GM18951 (cell line): ENCODE measurements around the gene ZBTB40.

Experiments used
- POLR2A ChIP-seq: IDR thresholded peaks from 4 replicates; pipeline ENCODE4 v1.6.1; 2011; ENCODE audit warnings: mild to moderate bottlenecking; ENCODE audit not compliant: insufficient read length, insufficient read depth; ENCODE audit errors: extremely low read depth
- in situ Hi-C: fragments of 300-500 bp; cut with MboI; formaldehyde crosslinking; loops from one replicate; pipeline ENCODE4 v1.12.0; 2022; ENCODE audit warnings: low sequenced_read_pairs, mixed read lengths, inconsistent platforms; ENCODE audit not compliant: unreplicated experiment

The ZBTB40 gene

DNA sequence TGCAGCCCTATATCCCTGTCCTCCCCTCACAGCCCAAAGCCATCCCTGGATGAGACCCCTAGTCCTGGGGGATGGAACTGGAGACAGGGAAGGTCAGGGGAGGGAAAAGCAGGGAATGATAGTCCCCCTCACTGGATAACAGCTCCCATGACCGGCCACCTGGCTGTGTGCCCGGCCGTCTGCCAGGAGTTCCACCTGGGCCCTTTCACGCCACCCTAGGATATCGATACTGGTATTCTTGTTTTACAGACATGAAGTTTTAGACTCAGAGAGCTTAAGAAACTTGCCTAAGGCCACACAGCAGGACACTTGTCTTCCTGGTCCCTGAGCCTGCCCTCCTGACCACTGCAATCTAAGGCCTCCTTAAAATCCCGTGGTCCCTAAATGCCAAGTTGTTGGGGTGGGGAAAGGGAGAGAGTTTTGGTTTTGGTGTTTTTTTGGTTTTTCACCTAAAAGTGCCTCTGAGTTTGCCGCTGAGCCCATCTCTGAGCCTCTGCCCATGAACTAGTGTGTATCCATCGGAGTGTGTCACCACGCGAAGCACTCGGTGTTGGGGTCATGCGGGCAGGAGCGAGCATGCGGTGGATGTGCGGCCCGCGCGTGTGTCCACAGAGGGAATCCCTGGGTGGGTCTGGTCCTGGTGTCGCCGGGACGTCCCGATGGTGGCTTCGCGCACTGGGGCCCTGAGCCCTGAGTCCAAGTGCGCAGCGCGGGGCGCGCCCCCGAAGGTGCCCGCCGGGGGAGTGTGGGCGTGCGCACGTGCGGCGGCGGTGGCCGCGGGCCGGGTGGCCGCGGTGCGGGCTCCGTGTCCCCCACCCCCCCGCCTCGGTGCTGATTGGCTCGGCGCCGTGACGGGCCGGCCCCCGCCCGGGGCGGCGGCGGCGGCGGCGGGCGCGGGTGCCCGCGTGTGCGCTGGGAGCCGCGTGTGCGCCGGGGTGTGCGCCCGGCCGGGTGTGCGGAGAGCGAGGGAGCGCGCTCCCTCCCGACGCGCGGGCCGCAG is 111.2 kb downstream of the ZBTB40 start, which contains the start of gene EPHA8:
TSS of gene EPHA8 (plus strand) at position 906 of the 1,000 bp plus-strand sequence. CDS start 147 bp downstream, outside the sequence.
- no peak for TF ChIP-seq POLR2A
- in situ Hi-C loops, result no loop called here

DNA sequence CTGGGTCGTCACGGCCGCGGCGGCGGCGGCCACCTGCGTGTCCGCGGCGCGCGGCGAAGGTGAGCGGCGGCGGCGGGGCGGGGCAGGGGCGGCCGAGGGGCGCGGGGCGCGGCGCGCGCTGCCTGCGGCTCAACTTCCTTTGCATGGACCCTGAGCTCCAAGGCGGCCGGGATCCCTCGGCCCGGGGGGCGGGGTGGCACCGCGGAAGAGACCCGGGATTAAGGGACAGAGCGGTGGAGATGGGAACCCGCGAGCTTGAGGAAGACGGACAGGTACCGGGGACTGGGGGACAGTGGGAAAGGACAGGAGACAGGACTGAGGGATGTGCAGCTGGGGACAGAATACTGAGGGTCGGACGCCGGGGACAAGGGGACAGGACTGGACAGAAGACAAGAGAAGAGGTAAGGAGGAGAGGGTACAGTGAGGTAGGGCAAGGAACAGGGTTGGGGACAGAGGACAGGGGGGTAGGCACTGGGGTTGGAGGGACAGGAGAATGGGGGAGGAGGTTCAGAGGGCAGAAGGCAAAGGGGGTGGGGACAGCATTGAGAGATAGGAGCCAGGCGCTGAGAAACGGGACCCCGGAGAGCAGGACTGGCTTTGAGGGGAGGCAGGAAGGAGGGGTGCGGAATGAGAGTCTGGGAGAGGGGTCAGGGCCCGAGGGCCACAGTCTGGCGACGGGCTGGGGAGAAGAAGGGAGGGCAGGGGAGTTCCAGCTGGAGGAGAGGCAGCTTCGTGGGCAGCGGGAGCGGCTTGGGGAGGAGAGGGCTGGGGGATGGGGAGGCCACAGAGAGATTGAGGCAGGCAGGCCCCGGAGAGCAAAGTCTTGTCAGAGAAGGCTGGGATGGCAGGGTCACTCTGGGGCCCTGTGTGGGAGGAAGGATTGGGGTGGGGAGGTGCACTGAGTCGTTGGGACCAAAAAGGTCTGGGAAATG is 112.3 kb downstream of the ZBTB40 start:
- TF ChIP-seq POLR2A, result no peak
- in situ Hi-C loops, result no loop called here

DNA sequence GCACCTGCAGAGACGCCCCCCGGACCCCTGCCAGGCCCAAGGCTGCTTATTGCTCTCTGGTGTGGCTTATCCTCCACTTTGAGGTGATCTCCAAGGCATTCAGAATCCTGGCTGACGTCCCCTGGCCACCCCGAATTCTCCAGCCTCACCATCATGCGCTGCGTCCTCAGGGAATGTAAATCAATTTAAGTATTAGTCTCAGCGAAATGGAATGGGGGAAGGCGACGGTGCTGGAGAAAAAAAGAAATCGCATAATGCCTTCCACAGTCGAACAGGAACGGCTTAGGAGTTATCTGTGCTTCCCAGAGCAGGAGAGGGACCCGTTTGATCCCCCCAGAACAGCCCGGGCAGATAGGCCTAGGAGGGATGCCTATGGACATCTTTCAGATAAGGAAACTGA is 114.5 kb downstream of the ZBTB40 start:
- no peak for TF ChIP-seq POLR2A
- in situ Hi-C loops, result no loop called here

DNA sequence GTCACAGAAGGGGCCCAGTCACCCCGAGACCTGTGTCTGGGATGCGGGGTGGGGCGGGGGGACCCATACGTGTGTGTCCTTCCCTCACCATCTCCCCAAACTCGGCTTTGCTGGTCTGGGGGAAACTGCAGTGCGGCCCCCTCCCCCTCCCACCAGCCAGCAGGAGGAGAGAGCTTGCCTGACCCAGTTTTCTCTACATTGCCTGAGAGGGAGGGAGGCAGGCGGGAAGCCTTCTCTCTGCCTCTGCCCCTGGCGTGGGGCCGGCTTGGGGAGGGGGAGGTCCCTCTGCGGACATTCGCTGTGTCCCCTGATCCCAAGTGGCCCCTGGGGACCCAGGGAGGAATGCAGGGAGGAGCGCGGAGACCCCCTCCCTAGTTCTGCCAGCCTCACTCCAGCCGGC is 115.5 kb downstream of the ZBTB40 start:
- TF ChIP-seq POLR2A, result no peak
- in situ Hi-C loops, result no loop called here

DNA sequence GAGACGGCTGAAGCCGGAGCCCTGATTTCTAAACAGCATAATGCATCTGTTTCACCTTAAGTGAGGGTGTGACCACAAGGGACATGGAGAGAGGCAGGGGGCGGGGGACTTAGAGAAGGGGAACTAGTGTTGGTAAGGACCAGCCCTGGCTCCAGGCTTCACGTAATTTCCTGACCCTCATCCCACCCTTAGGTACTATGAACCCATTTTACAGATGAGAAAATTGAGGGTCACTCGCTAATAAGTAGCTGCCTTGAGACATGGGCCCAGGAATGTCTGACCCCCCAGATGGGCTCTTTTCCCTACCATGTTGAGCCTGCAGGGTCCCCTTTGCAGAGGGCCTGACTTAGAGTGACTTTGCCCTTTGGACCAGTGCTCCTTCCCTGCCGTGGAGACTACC is 116.3 kb downstream of the ZBTB40 start:
- in situ Hi-C loops, result no loop called here
- no peak for TF ChIP-seq POLR2A

DNA sequence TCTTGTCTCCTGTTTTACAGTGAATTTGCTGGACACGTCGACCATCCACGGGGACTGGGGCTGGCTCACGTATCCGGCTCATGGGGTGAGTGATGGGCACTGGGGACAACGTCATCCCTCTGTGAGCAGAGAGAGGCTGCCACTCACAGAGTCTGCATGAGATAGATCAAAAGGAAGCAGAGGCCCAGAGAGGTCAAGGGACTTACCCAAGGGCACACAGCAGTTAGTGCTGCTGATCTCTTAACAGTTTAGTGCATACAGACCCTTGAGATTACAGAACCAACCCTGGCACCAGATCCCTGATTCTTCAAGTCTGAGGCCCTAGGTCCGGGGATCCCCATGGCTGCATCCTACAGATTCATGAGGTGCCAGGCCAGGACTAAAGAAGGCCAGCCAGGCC is 117.6 kb downstream of the ZBTB40 start:
- no peak for TF ChIP-seq POLR2A

DNA sequence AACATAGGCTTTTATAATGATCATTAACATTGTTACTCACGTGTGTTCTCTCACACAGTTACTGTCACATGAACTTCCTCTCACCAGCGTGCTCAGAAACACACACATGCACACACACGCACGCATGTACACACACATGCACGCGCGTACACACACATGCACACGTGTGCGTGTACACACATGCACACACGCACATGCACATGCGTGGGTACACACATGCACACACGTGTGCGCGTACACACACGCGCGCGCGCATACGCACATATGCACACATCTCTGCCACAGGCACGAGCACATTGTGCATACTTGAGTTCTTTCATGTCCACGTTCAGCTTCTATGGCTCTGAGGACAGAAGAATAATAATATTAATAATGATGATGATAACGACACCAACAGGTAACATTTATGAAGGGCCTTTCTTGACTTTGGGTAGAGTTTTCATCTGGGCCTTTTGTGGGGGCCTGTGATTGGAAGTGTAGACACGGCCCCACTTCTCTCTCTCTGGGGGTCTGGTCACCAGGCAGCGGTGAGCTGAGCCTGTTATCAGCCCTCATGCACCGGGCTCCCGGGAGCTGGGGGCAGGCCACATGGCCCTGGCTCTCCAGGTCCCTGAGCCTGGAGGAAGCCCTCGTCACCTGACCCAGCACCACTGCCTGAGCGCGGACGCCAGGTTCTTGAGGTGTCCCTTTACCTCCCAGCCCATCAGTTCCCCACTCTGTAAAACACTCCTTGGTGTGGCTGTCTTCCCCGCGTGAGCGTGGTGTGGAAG is 118.7 kb downstream of the ZBTB40 start:
- TF ChIP-seq POLR2A, result no peak
- in situ Hi-C loops, result no loop called here

More for the DNA sequence above, 117.6 kb downstream of the ZBTB40 start:
- in situ Hi-C loops, result no loop called here

DNA sequence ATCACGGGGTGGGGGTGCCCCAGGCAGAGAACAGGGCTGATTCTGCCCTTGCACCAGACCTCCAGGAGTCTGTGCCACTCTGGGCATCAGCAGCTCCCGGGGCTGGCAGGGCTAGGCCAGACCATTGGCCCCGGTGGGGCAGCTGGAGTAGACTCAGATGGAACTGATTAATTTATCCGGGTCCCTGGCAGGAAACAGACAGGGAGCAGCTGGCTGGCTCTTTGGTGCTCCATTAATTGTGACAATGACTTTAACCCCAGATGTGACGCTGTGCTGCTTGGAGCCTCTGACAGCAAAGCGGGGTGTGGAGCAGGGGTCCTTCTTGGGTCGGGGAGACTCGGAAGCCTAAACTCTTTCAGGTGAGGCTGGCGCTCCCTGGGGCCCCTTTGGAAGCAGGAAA is 121.2 kb downstream of the ZBTB40 start:
- in situ Hi-C loops, result no loop called here
- TF ChIP-seq POLR2A, result no peak

DNA sequence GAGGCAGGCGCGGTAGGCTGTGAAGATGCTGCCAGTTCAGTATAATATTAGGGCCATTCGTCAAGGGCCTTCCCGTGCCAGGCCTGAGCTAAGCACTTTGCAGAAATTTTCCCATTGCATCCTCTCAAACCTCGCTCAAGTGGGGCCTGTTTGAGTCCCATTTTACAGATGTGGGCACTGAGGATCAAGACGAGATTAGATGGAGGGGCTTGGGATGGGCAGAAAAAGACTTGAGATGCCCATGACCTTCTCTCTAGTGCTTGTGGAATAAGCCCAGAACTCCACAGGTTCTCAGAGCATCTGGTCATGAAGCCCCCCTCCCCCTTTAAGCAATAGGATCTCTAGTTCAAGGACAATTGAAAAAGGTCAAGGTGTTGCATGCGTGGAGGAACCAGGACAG is 121.6 kb downstream of the ZBTB40 start:
- TF ChIP-seq POLR2A, result no peak
- in situ Hi-C loops, result no loop called here

DNA sequence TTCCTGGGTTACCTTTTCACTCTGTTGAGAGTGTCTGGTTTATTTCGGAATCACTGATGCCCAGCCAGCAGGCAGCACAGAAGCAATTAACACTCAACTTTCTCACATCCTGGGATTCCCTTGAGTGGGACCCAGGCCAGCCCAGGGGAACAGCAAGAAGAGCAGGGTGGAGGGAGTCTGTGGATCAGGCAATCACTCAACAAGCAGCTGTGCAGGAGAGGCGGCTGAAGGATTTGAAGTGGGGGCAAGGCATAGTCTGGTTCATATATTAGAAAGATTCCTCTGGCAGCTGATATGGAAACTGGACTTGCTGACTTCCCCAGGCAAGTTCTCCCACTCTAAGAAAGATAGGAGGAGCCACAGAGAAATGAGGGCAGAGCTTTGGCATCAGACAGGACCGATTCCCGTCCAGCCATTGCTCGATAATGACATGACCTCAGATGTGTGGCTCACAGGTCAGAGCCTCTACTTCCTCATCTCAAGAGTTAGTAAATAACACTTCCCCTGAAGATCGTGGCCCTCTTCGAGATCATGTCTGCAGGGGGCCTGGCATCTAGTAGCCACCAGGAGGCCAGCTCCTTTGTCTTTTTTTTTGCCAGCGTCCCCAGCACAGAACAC is 124.0 kb downstream of the ZBTB40 start:
- no peak for TF ChIP-seq POLR2A
- in situ Hi-C loops, result no loop called here

DNA sequence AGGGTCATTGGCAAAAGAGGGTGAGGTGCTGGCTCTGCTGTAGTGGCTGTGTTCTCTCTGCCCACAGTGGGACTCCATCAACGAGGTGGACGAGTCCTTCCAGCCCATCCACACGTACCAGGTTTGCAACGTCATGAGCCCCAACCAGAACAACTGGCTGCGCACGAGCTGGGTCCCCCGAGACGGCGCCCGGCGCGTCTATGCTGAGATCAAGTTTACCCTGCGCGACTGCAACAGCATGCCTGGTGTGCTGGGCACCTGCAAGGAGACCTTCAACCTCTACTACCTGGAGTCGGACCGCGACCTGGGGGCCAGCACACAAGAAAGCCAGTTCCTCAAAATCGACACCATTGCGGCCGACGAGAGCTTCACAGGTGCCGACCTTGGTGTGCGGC is 124.5 kb downstream of the ZBTB40 start:
- no peak for TF ChIP-seq POLR2A
- in situ Hi-C loops, result no loop called here

DNA sequence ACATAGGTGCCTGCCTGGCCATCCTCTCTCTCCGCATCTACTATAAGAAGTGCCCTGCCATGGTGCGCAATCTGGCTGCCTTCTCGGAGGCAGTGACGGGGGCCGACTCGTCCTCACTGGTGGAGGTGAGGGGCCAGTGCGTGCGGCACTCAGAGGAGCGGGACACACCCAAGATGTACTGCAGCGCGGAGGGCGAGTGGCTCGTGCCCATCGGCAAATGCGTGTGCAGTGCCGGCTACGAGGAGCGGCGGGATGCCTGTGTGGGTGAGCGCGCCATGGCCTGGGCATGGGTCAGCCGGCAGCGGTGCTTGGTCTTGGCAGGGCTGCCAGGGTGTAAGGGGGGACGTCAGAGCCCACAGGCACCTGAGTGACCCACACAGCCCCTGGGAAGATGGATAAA is 125.0 kb downstream of the ZBTB40 start:
- TF ChIP-seq POLR2A, result no peak
- in situ Hi-C loops, result no loop called here

DNA sequence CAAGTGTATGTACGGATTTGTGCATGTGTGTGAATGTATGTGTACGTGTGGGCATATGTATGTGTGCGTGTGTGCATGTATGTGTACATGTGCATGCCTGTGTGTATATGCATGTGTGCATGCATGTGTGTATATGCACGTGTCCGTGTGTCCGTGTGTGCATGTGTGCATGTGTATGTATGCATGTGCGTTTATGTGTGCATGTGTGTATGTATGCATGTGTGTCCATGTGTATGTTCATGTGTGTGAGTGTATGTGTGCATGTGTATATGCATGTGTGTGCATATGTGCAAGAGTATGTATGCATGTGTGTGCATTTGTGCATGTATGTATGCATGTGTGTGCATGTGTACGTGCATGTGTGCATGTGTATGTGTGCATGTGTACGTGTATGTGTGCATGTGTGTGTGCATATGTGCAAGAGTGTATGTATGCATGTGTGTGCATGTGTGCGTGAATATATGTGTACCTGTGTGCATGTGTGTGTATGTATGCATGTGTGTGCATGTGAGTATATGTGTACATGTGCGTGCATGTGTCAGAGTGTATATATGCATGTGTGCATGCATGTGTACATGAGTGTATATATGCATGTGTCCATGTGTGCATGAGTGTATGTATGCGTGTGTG is 127.2 kb downstream of the ZBTB40 start:
- in situ Hi-C loops, result no loop called here
- no peak for TF ChIP-seq POLR2A
